ENCODE results near the gene SIRT4.
"Not testable (repeated sequence)": the region's sequence is repeated elsewhere in the genome, so short reads cannot be mapped to it uniquely, and the experiment has no call there.

SIRT4 gene, protein sequence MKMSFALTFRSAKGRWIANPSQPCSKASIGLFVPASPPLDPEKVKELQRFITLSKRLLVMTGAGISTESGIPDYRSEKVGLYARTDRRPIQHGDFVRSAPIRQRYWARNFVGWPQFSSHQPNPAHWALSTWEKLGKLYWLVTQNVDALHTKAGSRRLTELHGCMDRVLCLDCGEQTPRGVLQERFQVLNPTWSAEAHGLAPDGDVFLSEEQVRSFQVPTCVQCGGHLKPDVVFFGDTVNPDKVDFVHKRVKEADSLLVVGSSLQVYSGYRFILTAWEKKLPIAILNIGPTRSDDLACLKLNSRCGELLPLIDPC

DNA sequence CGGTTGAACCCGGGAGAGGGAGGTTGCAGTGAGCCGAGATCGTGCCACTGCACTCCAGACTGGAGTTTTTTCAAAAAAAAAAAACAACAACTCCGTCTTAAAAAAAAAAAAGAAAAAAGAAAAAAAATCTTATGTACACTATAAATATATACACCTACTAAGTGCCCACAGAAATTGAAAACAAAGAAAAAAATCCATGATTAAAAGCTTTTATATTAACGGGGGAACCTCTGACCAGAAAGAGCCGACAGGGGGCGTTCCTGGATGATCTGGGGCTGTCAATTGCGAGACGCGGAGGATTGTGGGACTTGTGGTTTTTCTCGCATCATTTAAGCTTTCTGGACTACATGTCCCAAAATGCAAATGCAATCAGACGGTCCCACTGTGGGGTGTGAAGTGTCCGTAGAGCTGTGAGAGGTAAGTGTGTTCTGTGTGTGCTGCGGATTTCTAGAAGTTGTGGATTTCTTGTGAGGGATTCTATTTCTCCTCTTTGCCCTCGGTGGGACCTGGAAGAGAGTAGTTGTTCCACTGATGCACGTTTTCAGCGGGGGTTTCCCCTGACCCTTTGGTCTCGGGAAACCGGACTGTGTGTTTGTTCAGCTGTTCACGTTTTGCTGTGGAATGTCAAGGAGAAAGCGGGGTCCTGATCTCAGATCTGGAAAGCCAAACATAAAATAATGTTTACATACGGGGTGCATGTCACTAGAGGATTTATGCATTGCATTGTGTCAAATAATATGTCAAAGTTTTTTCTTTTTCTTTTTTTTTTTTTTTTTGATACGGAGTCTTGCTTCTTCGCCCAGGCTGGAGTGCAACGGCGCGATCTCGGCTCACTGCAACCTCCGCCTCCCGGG lies at the start of gene SIRT4:
TSS of gene SIRT4 (plus strand) at position 360 of the 854 bp plus-strand sequence. CDS start 1,241 bp downstream, outside the sequence.
- DNase-seq (ENCODE audit: low read depth in 2 of 3, low spot score in 1 of 3), result peak; percentile 79 to 92 (median 83)

DNA sequence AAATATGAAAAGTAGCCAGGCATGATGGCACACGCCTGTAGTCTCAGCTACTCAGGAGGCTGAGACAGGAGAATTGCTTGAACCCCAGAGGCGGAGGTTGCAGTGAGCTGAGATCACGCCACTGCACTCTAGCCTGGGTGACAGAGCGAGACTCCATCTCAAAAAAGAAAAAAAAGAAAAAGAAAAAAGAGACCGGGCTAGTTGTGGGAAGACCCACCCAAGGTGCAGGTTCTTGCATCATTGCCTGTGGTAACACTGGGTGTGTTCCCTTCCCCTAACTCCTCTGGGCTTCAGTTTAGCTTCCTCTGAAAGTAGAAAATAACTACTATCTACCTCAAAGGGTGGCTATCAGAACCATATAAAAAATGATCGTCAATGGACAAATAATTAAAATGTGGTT lies 48.8 kb upstream of the SIRT4 start:
- DNase-seq (ENCODE audit: low read depth in 2 of 3, low spot score in 1 of 3), result not testable (repeated sequence)

DNA sequence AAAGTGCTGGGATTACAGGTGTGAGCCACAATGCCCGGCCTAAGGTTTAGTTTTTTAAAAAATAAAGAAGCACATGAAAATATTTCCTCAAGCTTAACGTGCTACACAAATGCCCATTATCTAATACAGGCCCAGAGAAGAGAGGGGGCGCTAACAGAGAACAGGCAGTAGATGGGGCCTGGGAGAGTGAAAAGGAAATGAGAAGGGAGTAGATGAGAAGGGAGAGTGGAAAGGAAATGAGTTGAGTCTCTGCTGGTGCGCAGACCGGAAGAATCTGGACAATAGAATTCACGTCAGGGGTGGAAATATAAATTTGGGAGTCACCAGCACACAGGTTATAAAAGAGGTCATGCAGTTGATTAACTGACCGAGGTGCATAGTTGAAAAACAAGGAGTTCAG lies 47.3 kb upstream of the SIRT4 start:
- no peak for DNase-seq (ENCODE audit: low read depth in 2 of 3, low spot score in 1 of 3)

DNA sequence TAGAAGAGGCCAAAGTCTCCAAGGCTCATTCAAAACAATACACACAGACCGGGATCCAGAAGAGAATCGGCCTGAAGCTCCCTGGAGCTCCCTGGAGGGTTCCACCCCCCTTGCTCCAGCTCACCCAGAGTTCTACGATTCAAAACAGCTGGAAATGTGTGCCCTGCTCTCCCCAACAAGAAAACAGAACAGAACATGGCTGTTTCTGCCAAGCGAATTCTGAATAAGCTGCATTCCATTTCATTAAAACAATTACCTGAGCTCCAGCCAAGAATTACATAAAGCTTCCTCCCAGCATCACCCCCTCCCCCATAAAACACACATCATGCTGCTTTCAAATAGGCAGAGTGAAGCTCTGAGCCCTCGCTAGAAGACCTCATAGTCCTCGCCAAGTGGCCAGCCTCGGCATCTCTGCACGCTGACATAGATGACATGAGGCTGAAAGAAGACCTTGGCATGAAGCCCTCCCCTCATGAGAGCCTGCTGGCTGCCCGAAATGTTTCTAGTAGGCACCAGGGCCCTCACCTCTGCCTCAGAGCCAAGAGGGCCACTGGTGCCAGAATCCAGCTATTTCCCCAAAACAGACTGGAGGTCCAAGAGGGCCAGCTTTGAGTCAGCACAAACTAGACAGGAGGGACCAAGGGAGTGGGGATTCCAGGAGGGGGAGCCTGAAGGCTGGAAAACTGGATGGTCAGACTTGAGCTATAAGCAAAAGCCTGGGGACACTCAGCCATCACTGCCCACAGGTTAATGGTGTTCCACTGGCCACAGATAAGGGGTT lies 44.9 kb upstream of the SIRT4 start:
- DNase-seq (ENCODE audit: low read depth in 2 of 3, low spot score in 1 of 3), result no peak

DNA sequence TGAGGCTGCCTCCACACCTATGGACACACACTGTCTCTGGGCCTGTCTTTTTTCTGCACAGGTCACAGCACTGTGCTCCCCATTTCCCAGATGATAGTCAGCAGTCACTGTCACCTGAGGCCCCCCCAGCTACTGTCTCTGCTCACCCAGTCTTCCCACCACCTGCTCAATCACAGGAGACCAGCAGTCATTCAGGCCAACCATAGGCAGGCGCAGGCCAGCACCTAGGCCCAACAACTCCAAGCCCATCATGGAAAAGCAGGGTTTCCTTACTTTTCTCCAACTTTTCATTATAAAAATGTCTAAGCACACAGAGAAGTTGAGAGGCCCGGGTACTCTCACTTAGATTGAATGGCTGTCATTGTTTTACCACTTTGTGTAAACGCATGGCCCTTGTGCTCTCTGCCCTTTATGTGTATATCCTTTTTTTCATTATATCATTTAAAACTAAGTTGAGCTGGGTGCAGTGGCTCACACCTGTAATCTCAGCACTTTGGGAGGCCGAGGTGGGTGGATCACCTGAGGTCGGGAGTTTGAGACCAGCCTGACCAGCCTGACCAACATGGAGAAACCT lies 43.7 kb upstream of the SIRT4 start:
- DNase-seq (ENCODE audit: low read depth in 2 of 3, low spot score in 1 of 3), result no peak

DNA sequence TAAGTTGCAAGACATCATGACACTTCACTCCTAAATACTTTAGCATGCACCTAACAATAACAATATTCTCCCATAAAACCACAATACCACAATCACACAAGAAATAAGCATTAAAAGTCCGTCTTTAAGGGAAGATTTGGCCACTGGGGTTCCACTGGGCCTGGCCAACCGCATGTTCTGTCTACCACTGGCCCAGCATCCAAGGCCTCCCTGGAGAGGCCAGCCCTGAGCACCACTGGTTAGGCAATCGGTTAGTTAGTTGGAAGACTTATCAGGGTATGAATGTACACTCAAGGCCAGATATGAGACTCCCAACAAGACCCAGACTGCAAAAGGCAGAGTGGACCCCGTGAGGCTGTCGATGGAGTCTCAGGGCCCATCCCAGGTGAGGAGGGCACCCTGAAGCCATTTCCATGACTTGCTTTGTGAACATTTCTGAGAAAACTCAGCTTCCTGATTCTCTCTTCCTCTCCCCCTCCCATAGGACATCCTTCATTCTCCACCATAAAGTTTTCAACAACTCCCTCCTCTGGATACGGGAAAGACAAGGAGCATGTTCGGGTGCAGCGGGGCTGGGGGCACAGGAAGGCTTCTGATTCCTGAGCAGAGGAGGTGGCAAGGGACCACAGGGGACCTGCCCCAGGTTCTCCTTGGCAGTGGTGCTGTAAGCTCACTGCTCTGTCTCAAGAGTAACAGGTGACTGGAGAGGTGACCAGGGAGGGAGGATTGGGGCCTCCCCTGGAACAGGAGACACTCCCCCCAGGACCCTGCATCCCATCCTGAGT lies 42.5 kb upstream of the SIRT4 start:
- DNase-seq (ENCODE audit: low read depth in 2 of 3, low spot score in 1 of 3), result no peak

DNA sequence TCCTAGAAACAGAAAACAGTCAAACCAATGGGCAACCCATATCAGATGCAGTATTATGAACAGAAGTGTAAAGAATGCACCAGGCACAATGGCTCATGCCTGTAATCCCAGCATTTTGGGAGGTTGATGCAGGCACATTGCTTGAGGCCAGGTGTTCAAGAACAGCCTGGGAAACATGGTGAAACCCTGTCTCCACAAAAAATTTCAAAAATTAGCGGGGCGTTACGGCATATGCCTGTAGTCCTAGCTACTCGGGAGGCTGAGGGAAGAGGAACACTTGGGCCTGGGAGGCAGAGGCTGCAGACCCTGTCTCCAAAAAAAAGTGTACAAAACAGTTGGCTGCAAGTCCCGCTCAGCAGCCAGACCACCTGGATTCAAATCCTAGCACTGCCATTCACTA lies 41.5 kb upstream of the SIRT4 start:
- no peak for DNase-seq (ENCODE audit: low read depth in 2 of 3, low spot score in 1 of 3)

DNA sequence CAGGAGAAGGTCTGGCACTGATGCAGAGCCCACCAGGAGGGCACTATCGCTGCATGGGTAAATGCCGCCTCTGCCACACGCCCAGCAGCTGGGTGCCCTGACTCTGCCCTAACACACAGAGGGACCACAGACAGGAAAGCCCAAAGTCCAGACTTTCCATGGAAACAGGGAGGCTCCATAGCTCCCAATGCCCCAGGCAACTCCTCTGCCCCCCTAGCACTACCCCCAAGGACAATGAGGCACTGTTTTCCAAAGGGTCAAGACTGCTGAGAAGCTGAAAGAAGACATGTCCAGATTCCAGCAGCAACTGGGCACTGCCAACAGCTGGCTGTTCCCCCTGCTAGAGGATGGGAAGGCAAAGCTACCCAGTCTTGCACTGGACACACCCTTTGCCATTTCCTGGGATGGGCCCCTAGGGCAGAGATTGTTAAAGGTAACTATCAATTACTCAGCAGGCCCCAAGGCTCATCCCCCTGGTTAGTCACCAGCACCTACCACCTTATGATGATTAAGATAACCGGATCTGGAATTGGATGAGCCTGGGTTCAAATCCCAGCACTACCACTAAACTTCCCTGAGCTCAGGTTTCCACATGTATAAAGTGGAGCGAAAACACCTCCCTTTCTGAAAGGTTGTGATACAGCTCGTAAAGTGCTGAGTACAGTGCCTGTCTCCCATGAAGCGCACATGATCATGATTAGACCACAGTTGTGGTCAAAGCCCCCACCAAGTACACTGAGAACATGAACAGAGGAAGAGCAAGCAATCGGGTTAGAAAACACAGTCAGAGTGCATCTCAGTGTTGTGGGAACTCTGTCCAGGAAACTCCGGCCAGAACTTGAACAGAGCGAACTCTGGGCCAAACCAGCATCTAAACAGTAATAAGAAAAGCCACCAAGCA lies 39.9 kb upstream of the SIRT4 start:
- DNase-seq (ENCODE audit: low read depth in 2 of 3, low spot score in 1 of 3), result no peak

DNA sequence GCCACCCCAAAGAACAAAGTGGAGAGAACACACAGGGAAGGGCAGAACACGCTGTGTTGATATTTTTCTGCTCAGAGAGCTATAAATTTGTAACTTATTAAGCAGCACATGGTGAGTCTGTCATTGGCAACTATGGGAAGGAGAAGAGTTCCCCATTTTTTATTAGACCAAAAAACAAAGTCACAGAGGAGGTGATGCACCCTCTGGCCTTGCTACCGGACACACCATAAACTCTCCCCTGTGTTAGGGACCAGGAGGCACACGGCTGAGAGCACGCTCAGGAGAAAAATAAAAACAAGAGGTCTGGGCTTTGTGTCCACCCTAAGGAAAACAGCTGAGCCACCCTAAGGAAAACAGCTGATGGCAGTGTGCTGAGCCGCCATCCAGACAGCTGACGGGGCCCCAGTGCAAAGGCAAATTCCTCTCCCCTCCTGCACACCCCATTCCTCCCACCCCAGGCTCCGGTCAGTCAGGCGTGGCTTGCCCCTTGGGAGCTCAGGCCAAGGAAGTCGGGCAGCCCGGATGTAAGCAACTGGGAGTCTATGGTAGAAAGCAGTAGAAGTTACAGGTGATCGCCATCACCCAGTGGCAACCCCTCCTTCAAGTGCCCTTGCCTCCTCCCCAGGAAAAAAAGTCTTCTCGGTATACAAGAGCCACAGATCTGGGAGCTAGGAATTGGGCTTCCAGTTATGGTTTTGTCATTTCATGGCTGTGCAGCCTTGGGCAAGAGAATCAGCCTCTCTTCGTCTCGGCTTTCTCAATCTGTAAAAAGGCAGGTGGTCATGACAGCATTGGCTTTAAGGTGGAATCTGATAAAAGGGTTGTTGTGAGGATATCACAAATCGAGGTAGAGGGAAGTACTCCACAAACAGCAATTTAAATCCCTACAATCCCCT lies 39.0 kb upstream of the SIRT4 start:
- no peak for DNase-seq (ENCODE audit: low read depth in 2 of 3, low spot score in 1 of 3)

DNA sequence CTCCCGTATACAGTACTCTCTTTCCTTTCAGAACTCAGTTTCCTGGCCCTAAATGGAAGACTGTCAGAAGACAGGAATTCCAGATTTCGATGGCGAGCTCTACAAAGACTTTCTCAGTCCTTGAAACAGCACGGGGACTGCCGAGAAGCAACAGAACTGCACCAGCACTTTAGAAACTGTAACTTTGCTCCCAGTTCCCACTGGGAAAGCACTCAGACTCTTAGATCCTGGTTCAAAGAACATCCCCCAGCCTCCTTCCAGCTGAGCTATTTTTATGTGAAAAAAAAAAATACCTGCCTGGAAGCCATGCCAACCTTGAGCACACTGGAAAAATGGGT lies 38.4 kb upstream of the SIRT4 start:
- DNase-seq (ENCODE audit: low read depth in 2 of 3, low spot score in 1 of 3), result no peak

DNA sequence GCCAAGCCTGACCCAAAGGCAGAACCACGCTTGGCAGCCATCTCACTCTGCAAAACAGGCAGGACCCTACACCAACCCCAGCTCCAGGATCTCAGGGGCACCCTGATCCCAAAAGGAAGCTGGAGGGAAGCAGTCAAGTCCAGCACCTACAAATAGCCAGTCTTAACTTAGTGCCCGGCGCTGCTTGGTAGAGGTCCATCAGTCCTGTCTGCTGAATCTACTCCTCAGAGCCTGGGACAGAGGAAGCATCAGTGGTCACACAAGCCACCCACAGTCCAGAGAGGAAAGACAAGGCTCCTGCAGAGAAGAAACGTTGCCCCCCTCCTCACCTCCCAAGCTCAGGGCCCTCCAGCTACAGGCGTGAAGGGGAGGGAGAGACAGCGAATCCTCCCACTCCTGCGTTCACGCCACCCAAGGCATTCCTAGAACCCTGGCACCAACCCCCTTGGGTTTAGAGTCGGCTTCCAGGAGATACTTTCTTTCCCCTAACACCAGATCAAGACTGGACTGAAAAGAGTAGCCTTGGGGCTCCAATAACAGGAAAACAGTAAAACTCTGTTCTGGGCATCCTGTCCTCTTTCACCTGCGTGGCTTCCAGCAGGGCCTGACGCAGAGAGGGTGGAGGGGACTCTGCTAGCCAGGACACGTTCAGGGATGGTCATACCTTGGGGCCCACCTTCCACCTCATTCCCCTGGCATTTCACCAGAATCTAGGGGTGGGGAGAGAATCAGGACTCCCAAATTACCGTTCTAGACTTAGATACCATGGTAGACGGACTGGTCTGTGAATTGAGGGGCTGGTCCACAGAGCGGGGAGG lies 37.8 kb upstream of the SIRT4 start:
- no peak for DNase-seq (ENCODE audit: low read depth in 2 of 3, low spot score in 1 of 3)

DNA sequence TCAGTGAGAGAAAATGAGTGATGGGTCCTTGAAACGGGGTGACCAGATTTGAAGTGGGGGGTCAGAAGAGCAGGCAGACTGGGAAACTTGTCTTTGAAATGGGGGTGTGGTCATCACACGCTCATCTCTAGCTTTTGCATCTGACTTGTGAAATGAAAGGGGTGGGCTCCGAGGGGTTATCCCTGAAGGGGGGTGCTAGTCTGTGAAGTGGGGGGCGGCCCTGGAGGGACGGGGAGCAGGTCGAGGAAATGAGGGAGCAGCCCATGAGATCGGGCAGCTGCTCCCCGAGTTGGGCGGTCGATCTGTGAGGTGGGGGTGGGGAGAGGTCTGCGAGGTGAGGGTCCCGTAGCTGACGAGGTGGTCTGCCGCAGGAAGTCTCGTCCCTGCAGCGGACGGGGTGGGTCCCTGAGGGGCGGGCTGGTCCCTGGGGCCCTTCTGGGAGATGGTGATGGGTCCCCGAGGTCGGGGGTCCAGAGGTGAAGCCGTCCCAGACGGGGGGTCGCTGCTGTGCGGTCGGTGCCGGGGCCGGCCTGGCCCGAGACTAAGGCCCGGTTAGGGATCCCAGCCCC lies 37.1 kb upstream of the SIRT4 start:
- no peak for DNase-seq (ENCODE audit: low read depth in 2 of 3, low spot score in 1 of 3)

DNA sequence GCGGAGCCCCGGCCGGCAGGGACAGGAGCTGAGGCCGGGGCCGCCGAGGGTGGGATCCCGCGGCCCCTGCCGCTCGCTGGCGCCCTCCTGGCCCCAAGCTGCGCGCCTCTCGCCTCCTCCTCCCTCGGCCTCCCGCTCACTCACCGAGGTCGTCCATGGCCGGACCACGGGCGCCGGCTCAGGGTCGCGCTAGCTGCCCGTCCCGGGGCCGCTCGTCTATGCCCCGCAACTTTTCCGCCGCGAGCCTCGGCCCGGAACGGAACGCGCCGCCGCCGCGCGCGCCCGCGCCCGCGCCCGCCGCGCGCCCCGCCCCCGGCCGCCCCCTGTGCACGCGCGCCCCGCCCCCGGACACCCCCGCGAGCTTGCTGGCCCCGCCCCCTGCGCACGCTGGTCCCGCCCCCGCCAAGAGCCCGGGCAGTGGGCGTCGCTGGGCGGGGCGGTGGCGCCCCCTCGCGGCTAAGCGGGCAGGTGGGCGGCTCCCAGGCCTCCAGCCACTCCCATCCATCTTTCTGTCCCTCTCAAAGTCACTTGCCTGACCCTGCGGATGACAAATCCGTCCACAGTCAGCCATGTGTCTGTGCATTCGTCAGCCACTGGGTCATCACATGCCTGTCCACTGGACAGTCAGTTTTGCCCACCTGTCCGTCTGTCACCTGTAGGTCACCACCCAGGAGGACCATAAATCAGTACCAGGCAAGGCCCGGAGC lies 36.5 kb upstream of the SIRT4 start, which contains the start of gene PXN:
TSS of gene PXN (minus strand) at position 258 of the 707 bp plus-strand sequence. CDS start at position 157, 101 bp downstream.
- DNase-seq (ENCODE audit: low read depth in 2 of 3, low spot score in 1 of 3), result peak; percentile 76 to 87 (median 83)

DNA sequence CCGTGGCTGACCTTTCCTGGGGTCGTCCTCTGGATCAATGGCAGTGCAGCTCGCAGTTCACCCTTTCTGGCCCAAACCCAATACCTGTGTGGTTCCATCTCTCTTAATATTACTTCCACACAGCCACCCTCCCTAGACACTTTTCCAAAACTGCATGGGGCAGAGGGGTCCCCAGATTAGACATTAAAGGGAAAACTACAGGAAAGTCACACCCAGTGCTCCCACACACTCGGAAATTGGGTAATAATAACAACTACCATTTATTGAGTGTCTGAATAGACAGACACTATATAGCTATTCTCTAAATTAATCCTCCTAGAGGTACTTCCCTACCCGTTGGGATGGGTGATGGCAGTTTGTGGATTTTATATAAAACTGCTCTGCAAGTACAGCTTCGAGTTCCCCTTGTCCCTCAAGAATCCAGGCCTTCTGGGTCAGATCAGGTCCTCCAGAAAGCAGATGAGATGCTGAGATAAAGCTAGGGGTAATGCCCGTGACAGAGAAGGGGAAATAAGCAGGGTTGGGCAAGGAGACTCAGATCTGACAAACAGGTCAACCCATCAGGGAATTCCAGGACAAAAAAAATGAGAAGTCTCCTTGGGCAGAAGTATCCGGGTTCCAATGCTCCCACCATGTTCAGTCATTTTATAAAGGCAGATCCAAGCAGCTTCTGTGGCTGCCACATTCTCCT lies 35.8 kb upstream of the SIRT4 start:
- DNase-seq (ENCODE audit: low read depth in 2 of 3, low spot score in 1 of 3), result no peak

DNA sequence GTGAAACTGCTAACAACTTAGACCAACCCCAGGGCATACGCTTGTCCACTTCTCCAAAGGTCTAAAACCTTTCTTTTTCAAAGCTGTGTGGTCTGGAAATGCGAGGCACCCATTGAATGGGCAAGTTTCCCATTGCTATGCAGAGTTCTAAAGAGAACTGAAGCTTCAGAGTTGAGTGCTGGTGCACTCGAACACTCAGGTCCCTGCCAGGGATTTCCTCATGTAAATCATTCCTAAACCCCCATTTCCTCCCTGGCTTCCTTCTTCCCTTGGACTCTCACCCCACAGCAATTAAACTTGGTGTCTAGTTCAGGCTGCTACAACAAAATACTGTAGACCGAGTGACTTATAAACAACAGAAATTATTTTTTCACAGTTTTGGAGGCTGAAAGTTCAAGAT lies 34.4 kb upstream of the SIRT4 start:
- DNase-seq (ENCODE audit: low read depth in 2 of 3, low spot score in 1 of 3), result no peak

DNA sequence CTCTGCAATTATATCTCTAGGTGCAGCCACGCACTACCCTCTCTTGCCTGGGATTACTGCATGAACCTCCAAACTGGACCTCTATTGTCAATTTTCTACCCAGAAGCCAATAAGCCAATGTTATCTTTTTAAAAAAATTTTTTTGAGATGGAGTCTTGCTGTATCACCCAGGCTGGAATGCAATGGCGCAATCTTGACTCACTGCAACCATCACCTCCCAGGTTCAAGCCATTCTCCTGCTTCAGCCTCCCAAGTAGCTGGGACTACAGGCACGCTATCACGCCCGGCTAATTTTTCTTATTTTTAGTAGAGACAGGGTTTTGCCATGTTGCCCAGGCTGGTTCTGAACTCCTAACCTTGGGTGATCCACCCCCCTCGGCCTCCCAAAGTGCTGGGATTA lies 25.4 kb upstream of the SIRT4 start:
- no peak for DNase-seq (ENCODE audit: low read depth in 2 of 3, low spot score in 1 of 3)
